GM10248 (cell line): ENCODE measurements around the gene RASA1.

Experiments used
- CTCF ChIA-PET: fragments of 300-600 bp; sonication (Branson Sonifier 250); formaldehyde crosslinking; extraction: SDS; loops from one replicate; lab custom pipeline; 2021; ENCODE audit warnings: antibody characterized with exemption; lab: Yijun Ruan, JAX
- POLR2A ChIA-PET: fragments of 350-650 bp; sonication (Branson Sonifier 250); formaldehyde crosslinking; extraction: SDS; loops from one replicate; lab custom pipeline; 2020; ENCODE audit warnings: antibody characterized with exemption; lab: Yijun Ruan, JAX
- DNase-seq: peaks from one replicate; pipeline ENCODE4 v3.0.0; 2012; ENCODE audit errors: extremely low spot score
- CTCF ChIP-seq: IDR thresholded peaks from 2 replicates; pipeline ENCODE4 v1.5.1; 2012; ENCODE audit warnings: mild to moderate bottlenecking, low read depth; ENCODE audit errors: extremely low read depth, missing control alignments, control extremely low read depth

The RASA1 gene

DNA sequence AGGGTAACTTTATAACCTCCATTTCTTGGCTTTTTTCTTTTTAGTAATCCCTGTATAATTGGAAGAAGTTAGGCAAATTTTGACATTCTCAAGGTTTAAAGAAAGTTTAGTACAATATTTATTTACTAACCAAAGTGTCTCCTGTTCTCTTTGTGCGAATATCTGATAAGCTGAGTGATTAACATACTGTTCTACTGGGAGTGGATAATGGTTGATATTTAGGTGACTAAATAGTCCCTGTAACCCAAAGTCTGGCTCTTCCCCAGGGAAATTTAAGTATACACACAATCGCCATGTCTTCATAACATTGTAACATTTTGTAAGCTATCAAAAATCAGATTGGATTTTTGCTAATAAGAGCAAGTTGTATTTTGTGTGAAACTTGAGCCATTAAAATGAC is 105.0 kb downstream of the RASA1 start:
- CTCF ChIA-PET: interaction anchor here (0.7 to 2.1 kb wide), 5 partner anchors 14 to 196 kb away, joined by 3 to 5 read pairs (median 3); no protein-coding TSS in a partner anchor
- POLR2A ChIA-PET: no interaction called here
- no peak for DNase-seq
- TF ChIP-seq CTCF: no peak

GRCh38 chr5:87382224-87382623 is 114.5 kb downstream of the RASA1 start:
- POLR2A ChIA-PET: no interaction called here
- no peak for TF ChIP-seq CTCF
- DNase-seq: no peak
- CTCF ChIA-PET: interaction anchor here (1.0 to 4.0 kb wide), 2 partner anchors 18 to 307 kb away, joined by 3 to 30 read pairs; no protein-coding TSS in a partner anchor

DNA sequence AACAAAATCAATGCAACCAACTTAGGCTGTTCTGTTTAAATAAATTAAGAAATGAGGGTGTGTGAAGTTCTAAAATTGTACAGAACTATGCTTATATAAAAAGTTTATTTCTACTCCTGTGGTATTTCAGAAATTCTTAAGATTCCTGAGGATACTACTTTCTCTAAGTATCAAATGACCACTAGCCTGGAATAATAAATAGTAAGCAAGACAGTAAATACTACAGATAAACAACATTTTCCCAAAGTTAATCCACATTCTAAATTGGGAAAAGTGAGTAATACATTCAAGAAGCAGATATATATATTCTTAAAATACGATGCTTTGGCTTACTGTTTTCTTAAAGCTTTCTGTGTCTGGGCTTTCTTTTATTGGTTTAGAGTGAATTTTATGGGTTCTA is 115.5 kb downstream of the RASA1 start:
- TF ChIP-seq CTCF: no peak
- POLR2A ChIA-PET: no interaction called here
- CTCF ChIA-PET: interaction anchor here (2.9 to 4.0 kb wide), 2 partner anchors 12 to 17 kb away, joined by 8 to 30 read pairs; no protein-coding TSS in a partner anchor
- no peak for DNase-seq

DNA sequence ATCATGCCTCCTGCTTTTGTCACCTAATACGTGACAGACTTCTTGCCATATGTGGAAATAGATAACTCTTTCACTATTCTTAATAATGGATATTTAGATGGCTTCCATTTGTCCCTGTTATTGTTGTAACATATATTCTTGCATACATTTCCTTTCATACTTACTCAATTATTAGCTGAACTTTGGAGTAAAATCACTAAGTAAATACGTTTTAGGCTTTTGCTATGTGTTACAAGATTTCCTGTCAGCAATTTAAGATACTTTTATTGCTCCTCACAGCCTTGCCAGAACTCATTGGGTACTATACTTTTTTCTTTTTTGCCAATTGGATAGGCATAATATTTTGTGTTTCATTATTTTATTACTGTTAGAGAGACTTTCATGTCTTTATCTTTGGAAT is 118.1 kb downstream of the RASA1 start:
- CTCF ChIA-PET: interaction anchor here (1.2 to 4.0 kb wide), 4 partner anchors 10 to 17 kb away, joined by 5 to 30 read pairs (median 7); no protein-coding TSS in a partner anchor
- no peak for TF ChIP-seq CTCF
- DNase-seq: no peak
- POLR2A ChIA-PET: no interaction called here

GRCh38 chr5:87388129-87388528 is 120.4 kb downstream of the RASA1 start:
- POLR2A ChIA-PET: no interaction called here

DNA sequence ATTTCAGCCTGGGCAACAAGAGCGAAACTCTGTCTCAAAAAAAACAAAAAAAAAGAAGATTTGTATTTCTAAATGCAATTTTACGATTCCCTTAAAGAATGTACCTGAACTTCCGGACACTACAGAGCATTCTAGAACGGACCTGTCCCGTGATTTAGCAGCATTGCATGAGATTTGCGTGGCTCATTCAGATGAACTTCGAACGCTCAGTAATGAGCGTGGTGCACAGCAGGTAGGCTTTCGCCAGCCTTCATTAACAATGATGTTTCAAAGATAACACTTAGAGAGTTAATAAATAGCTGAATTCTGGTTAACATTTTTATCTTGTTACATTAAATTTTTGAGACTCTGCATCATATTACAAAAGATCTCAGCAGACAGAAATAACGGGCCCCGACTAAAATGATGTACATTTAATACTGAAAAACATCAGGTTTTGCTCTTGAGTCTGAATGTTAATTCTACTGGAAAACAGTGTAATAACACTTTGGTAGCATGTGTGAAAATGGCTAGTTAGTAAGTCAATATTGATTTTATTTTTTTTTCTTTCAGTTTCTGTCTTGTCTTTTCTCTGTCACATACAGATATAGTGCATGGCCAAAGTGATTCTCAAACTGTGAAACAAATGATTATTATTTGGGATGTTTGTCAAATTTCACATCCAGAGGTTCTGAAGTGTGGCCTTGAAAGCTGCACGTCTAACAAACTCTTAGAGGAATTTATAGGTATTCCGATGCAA is 121.8 kb downstream of the RASA1 start:
- POLR2A ChIA-PET: no interaction called here
- TF ChIP-seq CTCF: no peak
- DNase-seq: no peak
- CTCF ChIA-PET: interaction anchor here (1.3 kb wide), 1 partner anchor 10 kb away, joined by 5 read pairs; no protein-coding TSS in a partner anchor

More at GRCh38 chr5:87388129-87388528, 120.4 kb downstream of the RASA1 start:
- no peak for DNase-seq
- TF ChIP-seq CTCF: no peak
- CTCF ChIA-PET: interaction anchor here (1.0 to 1.4 kb wide), 2 partner anchors 15 to 318 kb away, joined by 3 read pairs; no protein-coding TSS in a partner anchor
